B cell (primary cell): ENCODE results near the gene MREG. TPM values are rescaled to one million over a fixed set of nuclear protein-coding genes. Genes with fewer than 3 reads are reported as not detected.

Source experiments
- ATAC-seq: fragments of 200-7000 bp; cut with Tn5 transposase; one replicate; pipeline ENCODE4 v1.10.0; 2021; ENCODE audit warnings: low read depth, mild to moderate bottlenecking, moderate number of reproducible peaks, moderate library complexity
- CTCF ChIA-PET: fragments of 350-600 bp; sonication (Branson Sonifier 250); formaldehyde crosslinking; loops from one replicate; lab custom pipeline; 2021; ENCODE audit warnings: antibody characterized with exemption, inconsistent platforms; lab: Charles Lee
- POLR2A ChIA-PET: fragments of 350-600 bp; sonication (Branson Sonifier 250); formaldehyde crosslinking; loops from one replicate; lab custom pipeline; 2021; ENCODE audit warnings: antibody characterized with exemption; lab: Charles Lee
- DNase-seq: peaks from one replicate; pipeline ENCODE4 v3.0.0; 2013
- H2AFZ ChIP-seq: 2 replicates; pipeline ENCODE4 v1.6.1; 2012; ENCODE audit warnings: mild to moderate bottlenecking, low read depth, low read length; ENCODE audit not compliant: insufficient read depth, poor library complexity, severe bottlenecking
- H3K27ac ChIP-seq, 2 donors: 1 replicate in 1 of 2; 2 replicates in 1 of 2; pipeline ENCODE4 v1.5.1; 2012 to 2013; ENCODE audit warnings: low read length in 2 of 2, mild to moderate bottlenecking in 2 of 2, moderate library complexity in 1 of 2
- H3K27me3 ChIP-seq, 4 experiments: fragments of 200-600 bp in 1 of 4; sonication (generic) in 1 of 4; replicated peaks in 1 of 4; 1 replicate in 2 of 4; 2 replicates in 2 of 4; pipeline versions ENCODE4 v1.6.1 to v1.7.0; 2013 to 2016; ENCODE audit warnings: low read length in 3 of 4, mild to moderate bottlenecking in 2 of 4, mixed read lengths in 1 of 4, moderate library complexity in 1 of 4; ENCODE audit not compliant: insufficient read depth in 4 of 4, control insufficient read depth in 3 of 4; ENCODE audit errors: control extremely low read depth in 1 of 4
- H3K36me3 ChIP-seq, 2 experiments: replicated peaks in 1 of 2; 1 replicate in 1 of 2; 2 replicates in 1 of 2; pipeline versions ENCODE4 v1.6.1 to v1.7.1; 2013; ENCODE audit warnings: low read length in 1 of 2; ENCODE audit not compliant: insufficient read depth in 2 of 2, control insufficient read depth in 1 of 2; ENCODE audit errors: control extremely low read depth in 1 of 2, extremely low read depth in 1 of 2
- H3K4me1 ChIP-seq, 2 donors: fragments of 200-600 bp in 1 of 2; sonication (generic) in 1 of 2; 1 replicate in 1 of 2; 2 replicates in 1 of 2; pipeline versions ENCODE4 v1.5.1 to v1.6.1; 2013 to 2017; ENCODE audit warnings: low read length in 2 of 2; ENCODE audit not compliant: control insufficient read depth in 2 of 2, insufficient read depth in 2 of 2
- H3K4me2 ChIP-seq: replicated peaks from 2 replicates; pipeline ENCODE3; 2012; ENCODE audit warnings: mild to moderate bottlenecking, low read depth, low read length; ENCODE audit not compliant: poor library complexity, severe bottlenecking
- H3K4me3 ChIP-seq, 5 experiments: fragments of 200-600 bp in 1 of 5; sonication (generic) in 1 of 5; 1 replicate in 3 of 5; 2 replicates in 2 of 5; pipeline versions ENCODE4 v1.5.1 to v1.7.0; 2011 to 2016; ENCODE audit warnings: low read length in 4 of 5, mild to moderate bottlenecking in 4 of 5, low read depth in 2 of 5, control low read depth in 1 of 5, moderate library complexity in 1 of 5; ENCODE audit not compliant: insufficient read depth in 1 of 5; ENCODE audit errors: control extremely low read depth in 1 of 5, extremely low read depth in 1 of 5
- H3K79me2 ChIP-seq: fragments of 200-600 bp; sonication (generic); one replicate; pipeline ENCODE4 v1.6.0; 2016; ENCODE audit warnings: low read length; ENCODE audit not compliant: control insufficient read depth, insufficient read depth
- H3K9ac ChIP-seq: fragments of 200-600 bp; sonication (generic); 2 replicates; pipeline ENCODE4 v1.6.1; 2017; ENCODE audit warnings: mild to moderate bottlenecking, low read length, moderate library complexity
- H3K9me3 ChIP-seq, 3 donors: one replicate each; pipeline versions ENCODE4 v1.6.1 to v1.7.1; 2013; ENCODE audit warnings: low read length in 2 of 3; ENCODE audit not compliant: control insufficient read depth in 2 of 3, insufficient read depth in 1 of 3; ENCODE audit errors: control extremely low read depth in 1 of 3
- H4K20me1 ChIP-seq: 2 replicates; pipeline ENCODE4 v1.6.0; 2012; ENCODE audit warnings: mild to moderate bottlenecking, low read length; ENCODE audit not compliant: insufficient read depth, control insufficient read depth, poor library complexity, severe bottlenecking
- H3K27ac Mint-ChIP-seq: one replicate; pipeline ENCODE4 v1.8.0; 2021; ENCODE audit warnings: mixed read lengths
- H3K27me3 Mint-ChIP-seq: one replicate; pipeline ENCODE4 v1.8.0; 2021; ENCODE audit warnings: mixed read lengths
- H3K4me1 Mint-ChIP-seq: one replicate; pipeline ENCODE4 v1.8.0; 2021; ENCODE audit warnings: mixed read lengths
- H3K4me3 Mint-ChIP-seq: one replicate; pipeline ENCODE4 v1.8.0; 2021; ENCODE audit warnings: mixed read lengths
- H3K9me3 Mint-ChIP-seq: one replicate; pipeline ENCODE4 v1.8.0; 2022; ENCODE audit warnings: mixed read lengths; ENCODE audit not compliant: insufficient read depth
- EZH2 ChIP-seq: IDR thresholded peaks from 2 replicates; pipeline ENCODE4 v1.6.1; 2012; ENCODE audit warnings: borderline replicate concordance, low read depth, mild to moderate bottlenecking, moderate library complexity, low read length; ENCODE audit not compliant: insufficient read depth, poor library complexity, severe bottlenecking
- WGBS: methylation state at CpG from one replicate; pipeline ENCODE4 v1.1.5; 2013; ENCODE audit warnings: missing lambda C conversion rate; ENCODE audit not compliant: insufficient coverage; 5-methylcytosine and 5-hydroxymethylcytosine counted together
- intact Hi-C: fragments of 100-400 bp; cut with micrococcal nuclease; formaldehyde crosslinking; loops from one replicate; pipeline ENCODE4 v1.10.0; 2022
- polyA plus RNA-seq: library from polyadenylated mRNA; depleted of rRNA; stranded (reverse); fragments of >200 nt; gene quantifications from 2 replicates; pipeline ENCODE4 v1.2.3, GENCODE V29; 2012
- total RNA-seq, 2 donors: library from RNA; stranded (reverse); fragments of 120-200 nt in 1 of 2; gene quantifications; 1 replicate in 1 of 2; 2 replicates in 1 of 2; pipeline versions ENCODE4 v1.2.3 to v1.2.4, GENCODE V29; 2013 to 2022
- TF ChIP-seq, protein P1 (sequence below): fragments of 200-600 bp; IDR thresholded peaks from one replicate; pipeline ENCODE4 v1.8.0; 2022; ENCODE audit warnings: antibody characterized with exemption, mild to moderate bottlenecking

The MREG gene
- total and polyA plus RNA-seq, 2 donors (not counting 1 experiment from before 2014, with no cell fraction given), result 2.1 to 5.7 TPM

GRCh38 chr2:215981115-215981514 is 32.2 kb downstream of the MREG start:
- Histone ChIP-seq H3K79me2 (peaks cover 6% of the 10 kb centered on the region), H3K27ac (no peak overlapping the region), H4K20me1 (no peaks in the 10 kb centered on the region), H3K4me3 (no peak overlapping the region), H3K9me3 (peaks cover 0 to 4% (median 0%) of the 10 kb centered on the region in 3 donors), H3K4me2 (no peak overlapping the region), H3K36me3 (no peaks in the 10 kb centered on the region), H3K9ac (no peak overlapping the region), H3K27me3 (no peaks in the 10 kb centered on the region), H2AFZ (no peak overlapping the region), H3K4me1 (no peaks in the 10 kb centered on the region)
- TF ChIP-seq EZH2, result no peak
- TF ChIP-seq, protein P1, sequence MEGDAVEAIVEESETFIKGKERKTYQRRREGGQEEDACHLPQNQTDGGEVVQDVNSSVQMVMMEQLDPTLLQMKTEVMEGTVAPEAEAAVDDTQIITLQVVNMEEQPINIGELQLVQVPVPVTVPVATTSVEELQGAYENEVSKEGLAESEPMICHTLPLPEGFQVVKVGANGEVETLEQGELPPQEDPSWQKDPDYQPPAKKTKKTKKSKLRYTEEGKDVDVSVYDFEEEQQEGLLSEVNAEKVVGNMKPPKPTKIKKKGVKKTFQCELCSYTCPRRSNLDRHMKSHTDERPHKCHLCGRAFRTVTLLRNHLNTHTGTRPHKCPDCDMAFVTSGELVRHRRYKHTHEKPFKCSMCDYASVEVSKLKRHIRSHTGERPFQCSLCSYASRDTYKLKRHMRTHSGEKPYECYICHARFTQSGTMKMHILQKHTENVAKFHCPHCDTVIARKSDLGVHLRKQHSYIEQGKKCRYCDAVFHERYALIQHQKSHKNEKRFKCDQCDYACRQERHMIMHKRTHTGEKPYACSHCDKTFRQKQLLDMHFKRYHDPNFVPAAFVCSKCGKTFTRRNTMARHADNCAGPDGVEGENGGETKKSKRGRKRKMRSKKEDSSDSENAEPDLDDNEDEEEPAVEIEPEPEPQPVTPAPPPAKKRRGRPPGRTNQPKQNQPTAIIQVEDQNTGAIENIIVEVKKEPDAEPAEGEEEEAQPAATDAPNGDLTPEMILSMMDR, result no peak
- ChIA-PET POLR2A (no interaction called here), CTCF (no interaction called here)
- Mint-ChIP-seq H3K4me3 (no peak overlapping the region), H3K27me3 (no peaks in the 10 kb centered on the region), H3K4me1 (peaks cover 6% of the 10 kb centered on the region), H3K27ac (no peak overlapping the region), H3K9me3 (peaks cover 2% of the 10 kb centered on the region)
- DNase-seq, result no peak
- intact Hi-C loops, result no loop called here
- 92% methylated on average over 5 of the region's 7 CpGs for WGBS
- no peak for ATAC-seq

DNA sequence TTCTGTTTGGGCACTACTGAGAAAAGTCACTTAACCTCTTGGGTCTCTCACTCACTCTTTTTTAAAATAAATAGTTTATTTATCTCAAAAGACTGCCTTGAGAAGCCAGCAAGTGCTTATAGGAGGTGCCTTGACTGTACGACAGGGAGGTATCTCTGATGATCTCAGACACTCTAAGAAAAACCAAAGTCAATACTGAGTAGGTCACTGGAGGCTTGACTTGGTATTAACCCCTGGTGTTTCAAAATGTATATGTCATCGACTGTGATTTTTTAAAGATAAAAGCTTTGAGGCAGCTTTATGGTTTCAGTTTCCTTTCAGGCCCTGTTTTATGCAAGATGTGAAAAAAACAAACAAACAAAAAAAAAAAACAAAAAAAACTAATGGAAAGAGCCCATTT is 33.7 kb downstream of the MREG start:
- DNase-seq (no peak), ATAC-seq (no peak)
- H4K20me1 ChIP-seq, result no peaks in the 10 kb centered on the region
- no CpG with 5 or more reads among the region's 2 CpGs for WGBS
- H3K27ac ChIP-seq, result no peak overlapping the region
- POLR2A ChIA-PET, result no interaction called here
- CTCF ChIA-PET, result no interaction called here
- H3K4me3 ChIP-seq, result no peak overlapping the region
- no peak for TF ChIP-seq EZH2
- TF ChIP-seq, protein P1, result no peak
- H3K4me1 Mint-ChIP-seq, result peaks cover 6% of the 10 kb centered on the region
- H3K4me1 ChIP-seq, result no peaks in the 10 kb centered on the region
- H3K9ac ChIP-seq, result no peak overlapping the region
- H3K9me3 ChIP-seq, result peaks cover 0 to 4% (median 0%) of the 10 kb centered on the region in 3 donors
- peaks cover 2% of the 10 kb centered on the region for H3K9me3 Mint-ChIP-seq
- no peak overlapping the region for H3K4me3 Mint-ChIP-seq
- no peaks in the 10 kb centered on the region for H3K36me3 ChIP-seq
- H2AFZ ChIP-seq, result no peak overlapping the region
- no peaks in the 10 kb centered on the region for H3K27me3 ChIP-seq
- intact Hi-C loops, result no loop called here
- H3K27me3 Mint-ChIP-seq, result no peaks in the 10 kb centered on the region
- peaks cover 6% of the 10 kb centered on the region for H3K79me2 ChIP-seq
- H3K4me2 ChIP-seq, result no peak overlapping the region
- no peak overlapping the region for H3K27ac Mint-ChIP-seq
